MM.1S (cell line): ENCODE results near the gene RET.

Source experiments
- DNase-seq: peaks from one replicate; pipeline ENCODE4 v3.0.0-alpha.2; 2015
- H2AFZ ChIP-seq: fragments of 300-600 bp; sonication (generic); 2 replicates; pipeline ENCODE4 v1.6.0; 2016; ENCODE audit warnings: antibody characterized with exemption, low read length
- H3F3A ChIP-seq: fragments of 300-600 bp; sonication (generic); 2 replicates; pipeline ENCODE4 v1.6.1; 2016; ENCODE audit warnings: mild to moderate bottlenecking, antibody characterized with exemption, low read length, moderate library complexity, mixed read lengths; ENCODE audit not compliant: insufficient read depth
- H3K27ac ChIP-seq: fragments of 300-600 bp; sonication (generic); 2 replicates; pipeline ENCODE4 v1.5.1; 2016; ENCODE audit warnings: mild to moderate bottlenecking, low read length
- H3K27me3 ChIP-seq: fragments of 300-600 bp; sonication (generic); replicated peaks from 2 replicates; pipeline ENCODE4 v1.6.0; 2016; ENCODE audit warnings: low read length; ENCODE audit not compliant: insufficient read depth
- H3K36me3 ChIP-seq: fragments of 300-600 bp; sonication (generic); replicated peaks from 2 replicates; pipeline ENCODE4 v1.6.1; 2016; ENCODE audit warnings: mild to moderate bottlenecking, low read length, mixed read lengths; ENCODE audit not compliant: insufficient read depth
- H3K4me1 ChIP-seq: fragments of 300-600 bp; sonication (generic); 2 replicates; pipeline ENCODE4 v1.6.1; 2016; ENCODE audit warnings: low read length, mixed read lengths
- H3K4me2 ChIP-seq: fragments of 300-600 bp; sonication (generic); 2 replicates; pipeline ENCODE4 v1.6.0; 2016; ENCODE audit warnings: low read depth, low read length
- H3K4me3 ChIP-seq: fragments of 300-600 bp; sonication (generic); 2 replicates; pipeline ENCODE4 v1.5.1; 2016; ENCODE audit warnings: low read length, mixed read lengths
- H3K79me2 ChIP-seq: fragments of 300-600 bp; sonication (generic); 2 replicates; pipeline ENCODE4 v1.6.1; 2016; ENCODE audit warnings: mixed run types, low read length, mixed read lengths
- H3K9ac ChIP-seq: fragments of 300-600 bp; sonication (generic); 2 replicates; pipeline ENCODE4 v1.6.1; 2016; ENCODE audit warnings: low read length, mixed read lengths
- H3K9me2 ChIP-seq: fragments of 300-600 bp; sonication (generic); replicated peaks from 2 replicates; pipeline ENCODE4 v1.6.1; 2016; ENCODE audit warnings: mild to moderate bottlenecking, low read length, mixed read lengths; ENCODE audit not compliant: insufficient read depth
- H3K9me3 ChIP-seq: fragments of 300-600 bp; sonication (generic); replicated peaks from 2 replicates; pipeline ENCODE4 v1.6.1; 2016; ENCODE audit warnings: mild to moderate bottlenecking, low read length, mixed read lengths; ENCODE audit not compliant: insufficient read depth
- H4K20me1 ChIP-seq: fragments of 300-600 bp; sonication (generic); 2 replicates; pipeline ENCODE4 v1.6.1; 2016; ENCODE audit warnings: mild to moderate bottlenecking, low read length, moderate library complexity, mixed read lengths; ENCODE audit not compliant: insufficient read depth
- CTCF ChIP-seq: fragments of 300-600 bp; sonication (generic); IDR thresholded peaks from 2 replicates; pipeline ENCODE4 v1.5.1; 2016; ENCODE audit warnings: antibody characterized with exemption, low read length, mixed read lengths
- EZH2 ChIP-seq: fragments of 300-600 bp; sonication (generic); optimal IDR thresholded peaks from 2 replicates; pipeline ENCODE3; 2017; ENCODE audit warnings: low read depth, mild to moderate bottlenecking, antibody characterized with exemption, low read length, mixed read lengths
- EZH2phosphoT487 ChIP-seq: fragments of 300-600 bp; sonication (generic); IDR thresholded peaks from 2 replicates; pipeline ENCODE4 v1.6.1; 2018; ENCODE audit warnings: antibody characterized with exemption, low read length

The RET gene

GRCh38 chr10:43037440-43037839, 39.4 kb upstream of the RET start:
- Histone ChIP-seq H3K79me2 (no peaks in the 10 kb centered on the region), H4K20me1 (no peaks in the 10 kb centered on the region), H3K27ac (no peak overlapping the region), H3K27me3 (no peaks in the 10 kb centered on the region), H3K36me3 (no peaks in the 10 kb centered on the region), H2AFZ (no peak overlapping the region), H3F3A (no peaks in the 10 kb centered on the region), H3K4me1 (no peaks in the 10 kb centered on the region), H3K4me2 (no peak overlapping the region), H3K4me3 (no peak overlapping the region), H3K9ac (no peak overlapping the region), H3K9me3 (no peaks in the 10 kb centered on the region), H3K9me2 (no peaks in the 10 kb centered on the region)
- TF ChIP-seq EZH2 (no peak), EZH2phosphoT487 (no peak)
- DNase-seq = no peak

- DNase-seq = no peak
- Histone ChIP-seq H3K9me2 (no peaks in the 10 kb centered on the region), H3K79me2 (no peaks in the 10 kb centered on the region), H3K9ac (no peak overlapping the region), H3K9me3 (no peaks in the 10 kb centered on the region), H4K20me1 (no peaks in the 10 kb centered on the region), H3K27me3 (no peaks in the 10 kb centered on the region), H3K4me2 (no peak overlapping the region), H3K4me3 (no peak overlapping the region), H3F3A (no peaks in the 10 kb centered on the region), H3K36me3 (no peaks in the 10 kb centered on the region), H3K27ac (no peak overlapping the region), H2AFZ (no peak overlapping the region), H3K4me1 (no peaks in the 10 kb centered on the region)
- TF ChIP-seq EZH2 = no peak
- TF ChIP-seq CTCF = no peak
- no peak for TF ChIP-seq EZH2phosphoT487
Measured at GRCh38 chr10:43037942-43038782, 38.7 kb upstream of the RET start.

- no peaks in the 10 kb centered on the region for H4K20me1 ChIP-seq
- H3K79me2 ChIP-seq = no peaks in the 10 kb centered on the region
- H3K4me2 ChIP-seq = no peak overlapping the region
- DNase-seq = no peak
- H3K36me3 ChIP-seq = no peaks in the 10 kb centered on the region
- no peaks in the 10 kb centered on the region for H3K4me1 ChIP-seq
- H3F3A ChIP-seq = no peaks in the 10 kb centered on the region
- H3K27me3 ChIP-seq = no peaks in the 10 kb centered on the region
- no peak overlapping the region for H2AFZ ChIP-seq
- TF ChIP-seq CTCF (no peak), EZH2phosphoT487 (no peak), EZH2 (no peak)
- no peak overlapping the region for H3K9ac ChIP-seq
- H3K9me3 ChIP-seq = no peaks in the 10 kb centered on the region
- H3K27ac ChIP-seq = no peak overlapping the region
- H3K9me2 ChIP-seq = no peaks in the 10 kb centered on the region
- H3K4me3 ChIP-seq = no peak overlapping the region
Measured at GRCh38 chr10:43038783-43039623, 37.9 kb upstream of the RET start.
